Measurements from ENCODE around the gene CNGA2.

CNGA2 gene

GRCh38 chrX:151753313-151754046 is 18.9 kb downstream of the CNGA2 start:
- peak; percentile 38 for DNase-seq (ENCODE audit: low read depth)
- no peak overlapping the region for H3K4me3 ChIP-seq (ENCODE audit: low read depth, low read length)
- peak; percentile 85 for TF ChIP-seq CTCF (IDR thresholded peaks at IDR 0.05; ENCODE audit: low read depth, low read length, missing control alignments)
- in situ Hi-C loops (cut with HindIII; ENCODE audit: low sequenced_read_pairs): loop anchor here (25.0 kb wide), 1 partner anchor 1084 kb away; the partner anchor contains the start of genes CETN2 and NSDHL

GRCh38 chrX:151754047-151754429 is 19.5 kb downstream of the CNGA2 start:
- no peak overlapping the region for H3K4me3 ChIP-seq (ENCODE audit: low read depth, low read length)
- no peak for TF ChIP-seq CTCF (IDR thresholded peaks at IDR 0.05; ENCODE audit: low read depth, low read length, missing control alignments)
- in situ Hi-C loops (cut with HindIII; ENCODE audit: low sequenced_read_pairs): loop anchor here (25.0 kb wide), 1 partner anchor 1083 kb away; the partner anchor contains the start of genes CETN2 and NSDHL
- peak; percentile 65 for DNase-seq (ENCODE audit: low read depth)

- no peak for TF ChIP-seq CTCF (IDR thresholded peaks at IDR 0.05; ENCODE audit: low read depth, low read length, missing control alignments)
- no peak overlapping the region for H3K4me3 ChIP-seq (ENCODE audit: low read depth, low read length)
- in situ Hi-C loops (cut with HindIII; ENCODE audit: low sequenced_read_pairs): loop anchor here (25.0 kb wide), 1 partner anchor 1083 kb away; the partner anchor contains the start of genes CETN2 and NSDHL
- DNase-seq (ENCODE audit: low read depth): peak; percentile 32
Measured at GRCh38 chrX:151754641-151755215, 20.2 kb downstream of the CNGA2 start.

- no peak for TF ChIP-seq CTCF (IDR thresholded peaks at IDR 0.05; ENCODE audit: low read depth, low read length, missing control alignments)
- no peak overlapping the region for H3K4me3 ChIP-seq (ENCODE audit: low read depth, low read length)
- DNase-seq (ENCODE audit: low read depth): no peak
- in situ Hi-C loops (cut with HindIII; ENCODE audit: low sequenced_read_pairs): loop anchor here (25.0 kb wide), 1 partner anchor 1078 kb away; the partner anchor contains the start of genes CETN2 and NSDHL
Measured at GRCh38 chrX:151759041-151759708, 24.6 kb downstream of the CNGA2 start.

- in situ Hi-C loops (cut with HindIII; ENCODE audit: low sequenced_read_pairs): loop anchor here (25.0 kb wide), 1 partner anchor 1074 kb away; the partner anchor contains the start of genes CETN2 and NSDHL
- DNase-seq (ENCODE audit: low read depth): no peak
- TF ChIP-seq CTCF (IDR thresholded peaks at IDR 0.05; ENCODE audit: low read depth, low read length, missing control alignments): no peak
- no peak overlapping the region for H3K4me3 ChIP-seq (ENCODE audit: low read depth, low read length)
Measured at GRCh38 chrX:151762802-151763201, 28.3 kb downstream of the CNGA2 start.

GRCh38 chrX:151763711-151764110 is 29.2 kb downstream of the CNGA2 start:
- no peak for TF ChIP-seq CTCF (IDR thresholded peaks at IDR 0.05; ENCODE audit: low read depth, low read length, missing control alignments)
- in situ Hi-C loops (cut with HindIII; ENCODE audit: low sequenced_read_pairs): loop anchor here (25.0 kb wide), 1 partner anchor 1074 kb away; the partner anchor contains the start of genes CETN2 and NSDHL
- H3K4me3 ChIP-seq (ENCODE audit: low read depth, low read length): no peak overlapping the region
- DNase-seq (ENCODE audit: low read depth): no peak

All from astrocyte of the cerebellum (primary cell).